HG03095 (cell line): ENCODE data around the gene MKRN2.
"Not testable (repeated sequence)": the region's sequence is repeated elsewhere in the genome, so short reads cannot be mapped to it uniquely, and the experiment has no call there.

Experiments used
- ATAC-seq: cut with Tn5 transposase; IDR thresholded peaks from one replicate; pipeline ENCODE4 v1.9.1; 2021; ENCODE audit warnings: moderate library complexity; ENCODE audit not compliant: unreplicated experiment

Gene MKRN2

DNA sequence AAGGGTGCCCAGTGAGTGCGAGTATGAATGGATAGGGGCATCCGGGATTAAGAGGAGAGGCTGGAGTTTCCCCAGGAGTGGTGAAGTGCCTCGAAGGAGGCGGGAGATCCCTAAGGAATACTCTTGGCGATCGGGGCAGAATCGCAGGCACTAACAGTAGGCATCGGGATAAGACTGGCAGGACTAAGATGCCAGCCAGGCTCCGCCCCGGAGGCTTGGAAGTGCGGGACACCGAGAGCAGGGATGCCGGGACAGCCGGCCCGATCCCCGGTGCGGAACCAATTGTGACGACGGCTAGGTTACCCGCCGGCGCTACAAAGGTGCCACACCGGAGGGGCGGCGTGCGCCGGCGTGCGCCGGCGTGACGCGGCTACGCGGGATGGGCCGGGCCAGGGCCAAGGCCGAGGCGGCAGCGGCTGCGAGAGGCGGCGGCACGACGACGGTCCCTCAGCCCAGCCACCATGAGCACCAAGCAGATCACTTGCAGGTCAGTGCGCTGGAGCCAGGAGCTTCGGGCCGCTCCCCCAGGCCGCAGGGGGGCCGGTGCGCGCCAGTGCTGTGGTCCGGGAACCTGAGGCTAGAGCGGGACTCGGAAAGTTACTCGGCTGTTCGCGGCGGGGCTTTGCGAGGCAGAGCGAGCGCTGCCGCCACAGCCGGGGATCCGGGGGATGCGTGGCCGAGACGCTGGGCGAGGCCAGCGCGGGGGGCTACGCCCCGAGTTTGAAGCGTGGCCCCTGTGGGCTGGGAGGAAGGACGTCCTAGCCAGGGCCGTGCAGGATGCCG lies at the start of gene MKRN2:
Gene MKRN2 (plus strand): TSS at position 398 of the 783 bp plus-strand sequence. CDS start 64 bp downstream, at position 462.
- peak; percentile 59 for ATAC-seq

DNA sequence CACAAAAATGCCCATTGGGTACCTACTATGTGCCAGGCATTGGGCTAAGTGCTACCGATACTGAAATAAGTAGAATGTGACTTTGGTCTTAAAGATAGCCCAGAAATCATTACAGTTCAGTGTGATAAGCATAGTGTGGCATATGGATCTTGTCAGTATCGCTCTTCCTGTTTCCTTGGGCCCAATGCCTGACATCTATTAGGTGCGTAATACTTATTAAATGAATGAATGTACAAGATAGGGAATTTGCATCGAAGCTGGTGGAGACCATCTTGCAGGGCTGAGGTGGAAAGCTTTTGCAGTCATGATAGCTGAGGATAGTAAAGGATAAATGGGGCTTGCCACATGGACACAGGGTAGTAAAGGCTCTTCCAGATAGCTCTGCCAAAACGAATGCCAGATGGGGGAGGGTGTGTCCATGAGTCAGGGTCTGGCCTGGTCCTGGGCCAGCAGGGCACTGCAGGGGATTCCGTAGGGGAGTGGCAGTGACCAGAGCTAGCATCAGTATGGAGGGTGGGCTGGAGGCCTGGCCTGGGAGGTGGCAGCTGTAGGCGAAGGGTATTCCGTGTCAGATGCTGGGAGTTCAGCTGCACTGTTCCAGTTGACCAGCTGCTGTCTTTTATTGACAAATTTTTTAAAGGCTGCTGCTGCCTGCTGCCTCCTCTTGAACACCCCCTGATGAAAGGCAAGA lies 49.2 kb upstream of the MKRN2 start:
- no peak for ATAC-seq

DNA sequence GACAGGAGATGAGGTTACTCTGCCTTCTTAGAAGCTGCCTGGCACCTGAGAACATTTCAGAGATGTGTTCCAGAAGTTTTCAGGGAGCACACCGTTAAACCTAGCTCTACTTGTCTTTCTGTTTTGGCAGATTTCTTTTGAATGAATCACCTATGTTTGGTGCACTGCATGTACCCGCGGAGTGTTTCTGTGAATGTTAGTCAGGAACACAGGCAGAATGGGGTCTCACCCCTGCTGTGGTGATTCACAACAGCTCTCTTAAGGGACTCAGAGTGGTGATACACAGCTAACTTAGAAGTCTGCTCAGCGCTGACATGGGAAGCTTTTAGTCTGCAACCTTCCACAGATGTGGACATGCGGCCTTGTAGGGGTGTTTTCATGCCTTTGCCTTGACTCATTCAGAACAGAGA lies 48.6 kb upstream of the MKRN2 start:
- ATAC-seq, result no peak

DNA sequence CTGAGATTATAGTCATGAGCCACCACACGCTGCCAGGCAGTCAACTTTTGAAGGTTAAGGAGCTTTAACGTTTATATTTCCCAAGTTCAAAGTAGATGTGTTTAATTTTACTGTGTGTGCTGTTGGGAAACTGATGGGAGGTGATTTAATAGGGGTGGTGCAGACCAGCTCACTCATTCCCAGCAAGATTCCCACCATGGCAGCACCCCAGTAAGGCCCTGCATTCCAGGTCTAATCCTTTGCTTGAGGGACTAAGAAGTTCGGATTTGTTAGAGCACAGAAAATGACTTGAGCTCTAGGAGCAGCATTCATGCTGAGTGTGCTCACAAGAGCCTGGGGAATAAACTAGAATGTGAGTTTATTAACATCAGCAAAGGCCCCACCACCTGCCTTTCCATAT lies 47.4 kb upstream of the MKRN2 start:
- no peak for ATAC-seq

GRCh38 chr3:12512534-12513118 lies 44.3 kb upstream of the MKRN2 start:
- ATAC-seq, result no peak

- no peak for ATAC-seq
Measured at GRCh38 chr3:12513694-12514446, 43.0 kb upstream of the MKRN2 start.

GRCh38 chr3:12515631-12516030 lies 41.3 kb upstream of the MKRN2 start:
- ATAC-seq, result no peak

- no peak for ATAC-seq
Measured at GRCh38 chr3:12516873-12517272, 40.0 kb upstream of the MKRN2 start.

- no peak for ATAC-seq
Measured at GRCh38 chr3:12518261-12519028, 38.4 kb upstream of the MKRN2 start.

DNA sequence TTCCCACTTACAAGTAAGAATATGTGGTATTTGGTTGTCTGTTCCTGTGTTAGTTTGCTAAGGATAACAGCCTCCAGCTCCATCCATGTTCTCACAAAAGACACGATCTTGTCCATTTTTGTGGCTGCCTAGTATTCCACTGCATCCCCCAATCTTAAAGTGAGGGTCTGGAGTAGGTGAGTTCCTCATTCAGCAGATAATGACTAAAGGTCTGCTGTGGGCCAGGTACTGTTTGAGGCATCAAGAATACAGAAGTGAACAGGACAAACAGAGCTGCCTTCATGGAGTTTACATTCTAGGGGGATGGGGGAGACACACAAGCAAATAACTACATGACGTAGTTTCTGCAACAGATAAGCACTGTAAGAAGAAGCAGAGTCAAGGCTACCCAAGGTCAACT lies 35.9 kb upstream of the MKRN2 start:
- no peak for ATAC-seq

GRCh38 chr3:12522721-12523120 lies 34.2 kb upstream of the MKRN2 start:
- no peak for ATAC-seq

GRCh38 chr3:12527757-12528143 lies 29.1 kb upstream of the MKRN2 start:
- no peak for ATAC-seq

- no peak for ATAC-seq
Measured at GRCh38 chr3:12532182-12532581, 24.7 kb upstream of the MKRN2 start.

DNA sequence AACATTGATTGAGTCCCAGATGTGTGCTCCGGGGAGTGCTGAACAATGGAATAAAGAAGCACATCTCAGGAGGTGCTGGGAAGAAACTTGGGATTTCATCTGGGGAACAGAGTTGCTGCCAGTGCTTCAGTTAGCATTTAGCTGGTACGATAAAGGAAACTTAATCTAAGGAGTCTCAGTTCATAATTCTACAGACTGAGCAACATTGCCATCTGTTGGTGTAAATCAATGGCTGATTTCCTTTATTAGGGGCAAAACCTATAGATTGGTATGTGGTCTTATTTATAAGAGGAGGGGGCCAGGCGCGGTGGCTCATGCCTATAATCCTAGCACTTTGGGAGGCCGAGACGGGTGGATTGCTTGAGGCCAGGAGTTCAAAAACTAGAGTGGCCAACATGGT lies 20.5 kb upstream of the MKRN2 start:
- no peak for ATAC-seq

GRCh38 chr3:12541625-12542024 lies 15.3 kb upstream of the MKRN2 start:
- no peak for ATAC-seq

DNA sequence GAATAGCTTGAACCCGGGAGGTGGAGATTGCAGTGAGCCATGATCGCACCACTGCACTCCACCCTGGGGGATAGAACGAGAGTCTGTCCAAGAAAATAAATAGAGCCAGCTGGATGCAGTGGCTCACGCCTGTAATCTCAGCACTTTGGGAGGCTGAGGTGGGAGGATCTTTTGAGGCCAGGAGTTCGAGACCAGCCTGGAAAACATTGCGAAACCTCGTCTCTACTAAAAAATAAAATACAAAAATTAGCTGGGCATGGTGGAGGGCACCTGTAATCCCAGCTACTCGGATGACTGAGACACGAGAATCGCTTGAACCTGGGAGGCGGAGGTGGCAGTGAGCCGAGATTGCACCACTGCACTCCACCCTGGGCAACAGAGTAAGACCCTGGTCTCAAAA lies 13.4 kb upstream of the MKRN2 start:
- ATAC-seq, result not testable (repeated sequence)

DNA sequence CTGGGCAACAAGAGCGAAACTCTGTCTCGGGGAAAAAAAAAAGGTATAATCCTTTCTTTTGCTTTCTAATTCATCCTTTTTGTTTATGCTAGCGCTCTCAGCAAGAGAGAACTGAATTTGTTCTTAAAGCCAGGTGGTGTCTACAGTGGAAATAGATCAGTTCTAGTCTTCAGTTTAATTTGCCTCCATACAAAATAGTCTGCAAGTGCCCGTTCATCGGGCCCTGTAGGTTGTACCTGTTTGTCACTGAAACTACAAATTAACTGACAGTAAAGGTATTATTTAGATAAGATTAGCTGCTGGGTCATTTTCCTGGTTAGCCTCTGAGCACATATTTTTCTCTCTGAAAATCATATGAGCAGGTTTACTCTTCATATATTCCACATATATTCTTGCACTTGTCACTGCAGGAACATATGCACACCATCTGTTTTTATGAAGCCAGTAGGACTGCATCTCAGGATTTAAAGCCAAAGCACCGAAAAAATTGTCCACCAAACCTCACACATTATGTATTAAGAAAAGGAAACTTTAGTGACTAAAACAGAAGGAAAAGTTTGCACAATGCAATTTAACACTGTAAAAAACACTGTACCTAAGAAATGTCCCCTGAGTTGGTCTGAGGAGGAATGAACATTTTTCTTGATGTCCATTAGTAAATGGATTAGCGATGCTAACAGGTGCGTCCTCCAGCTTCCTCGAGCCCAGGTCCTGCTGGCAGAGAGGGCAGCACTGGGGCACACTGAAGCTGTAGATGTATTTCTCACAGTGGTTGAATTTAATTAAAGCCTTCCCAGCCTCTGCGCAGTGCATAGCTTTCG lies 12.0 kb upstream of the MKRN2 start:
- no peak for ATAC-seq

- ATAC-seq, result no peak
Measured at GRCh38 chr3:12545473-12545791, 11.5 kb upstream of the MKRN2 start, which contains the start of gene MKRN2OS. TSS of gene MKRN2OS (minus strand) at chr3:12545499. CDS start at chr3:12545464, 35 bp downstream.

- ATAC-seq, result no peak
Measured at GRCh38 chr3:12549971-12550760, 6.7 kb upstream of the MKRN2 start.
